Measurements from ENCODE around the gene LPCAT1. TPM values are rescaled to one million over a fixed set of nuclear protein-coding genes. Genes with fewer than 3 reads are reported as not detected.
A peak's percentile ranks its signal among the peaks of the same experiment; 100 is the strongest.

The LPCAT1 gene
- total and polyA plus RNA-seq, 2 of the 13 experiments (the other 11 are each of a cell fraction or from before 2014, with no cell fraction given) = 29.8 to 90.6 TPM

- no peak for TF ChIP-seq AKNA (CRISPR knock-in tag; IDR thresholded peaks at IDR 0.05; ENCODE audit: borderline replicate concordance)
- TF ChIP-seq HNRNPH1 (optimal IDR thresholded peaks at IDR 0.05; ENCODE audit: low read depth, low read length) = no peak
- TF ChIP-seq PRMT3 (CRISPR knock-in tag; IDR thresholded peaks at IDR 0.05; ENCODE audit: borderline replicate concordance, low read depth) = no peak
These were observed 39.9 kb upstream of the LPCAT1 start (continued) for GRCh38 chr5:1563617-1564181.

- FAIRE-seq (no peak), ATAC-seq (no peak), DNase-seq (ENCODE audit: low spot score) (no peak)
- H3K4me3 ChIP-seq (replicated peaks in 1 of 3; ENCODE audit: insufficient read depth in 1 of 3, low read depth in 2 of 3, low read length in 3 of 3) = peak overlapping the region in 1 of 3 experiments; percentile 64; a peak in 2 of 6 replicates
- H2AFZ ChIP-seq (ENCODE audit: low read length) = no peak overlapping the region
- H3K9ac ChIP-seq (ENCODE audit: insufficient read depth, low read depth, low read length) = peak overlapping the region; percentile 16; the same call in 1 of the 2 replicates
- H3K36me3 ChIP-seq (replicated peaks in 1 of 2; ENCODE audit: control insufficient read depth in 1 of 2, insufficient read depth in 2 of 2, low read length in 2 of 2) = no peaks in the 10 kb centered on the region; a peak in 1 of 5 replicates
- no TSS peak for BruUV-seq (replicated peaks)
- H3K4me1 ChIP-seq (ENCODE audit: insufficient read depth, low read length) = peaks cover 70% of the 10 kb centered on the region
- H3K27ac ChIP-seq (ENCODE audit: extremely low read length, insufficient read depth, low read length) = peak overlapping the region; percentile 93
- H3K79me2 ChIP-seq (ENCODE audit: insufficient read depth, low read length) = no peaks in the 10 kb centered on the region
- 95% methylated on average over 14 of the region's 21 CpGs for WGBS (ENCODE audit: low lambda C conversion rate)
- no peaks in the 10 kb centered on the region for H4K20me1 ChIP-seq (ENCODE audit: insufficient read depth, low read length)
- POLR2A ChIA-PET = interaction anchor here (2.9 to 4.1 kb wide), 2 partner anchors 8 to 39 kb away, joined by 11 to 68 read pairs; partner anchors contain the start of gene LPCAT1
- H3K9me3 ChIP-seq (ENCODE audit: low read length) = no peaks in the 10 kb centered on the region
- intact Hi-C loops (cut with micrococcal nuclease; ENCODE audit: unreplicated experiment) (no loop called here), in situ Hi-C loops (cut with HindIII; ENCODE audit: extremely low pct_ligation_motif_present, low pct_unique_long_range_greater_than_20kb) (loop anchor here (5.0 kb wide), 1 partner anchor 41 kb away; the partner anchor contains the start of gene LPCAT1)
- H3K27me3 ChIP-seq (ENCODE audit: control insufficient read depth in 1 of 2, insufficient read depth in 2 of 2, low read length in 2 of 2) = no peaks in the 10 kb centered on the region
- CTCF ChIA-PET (ENCODE audit: low intra/inter-chr PET ratio, low total read pairs) = no interaction called here
- H3K4me2 ChIP-seq (ENCODE audit: low read depth, low read length) = peak overlapping the region; percentile 81
- TF ChIP-seq CSRNP1 (CRISPR knock-in tag; IDR thresholded peaks at IDR 0.05) (0 out of 2 replicates have a peak, but pooled peaks have one; percentile 1), ZBTB38 (CRISPR knock-in tag; IDR thresholded peaks at IDR 0.05) (peak; percentile 53; the same call in 1 of the 2 replicates), ZFP91 (CRISPR knock-in tag; IDR thresholded peaks at IDR 0.05; ENCODE audit: borderline replicate concordance) (0 out of 2 replicates have a peak, but pooled peaks have one; percentile 14), MYC (CRISPR knock-in tag; IDR thresholded peaks at IDR 0.05; ENCODE audit: borderline replicate concordance) (no peak), GABPB1 (CRISPR knock-in tag; IDR thresholded peaks at IDR 0.05) (0 out of 2 replicates have a peak, but pooled peaks have one; percentile 0)
These were observed 39.3 kb upstream of the LPCAT1 start for GRCh38 chr5:1563051-1563461.

Measured in HepG2 (cell line).